ENCODE data around the gene CSF2RB. TPM values are rescaled to one million over a fixed set of nuclear protein-coding genes. Genes with fewer than 3 reads are reported as not detected.

The CSF2RB gene
- total RNA-seq, 1 donor from 2014 or later: not detected

Other genes with a start within 250 kb of the CSF2RB start
- gene CACNG2, start 209.9 kb upstream of the CSF2RB start, total RNA-seq: not detected in 2 replicates
- 13.4 and 14.6 TPM in 2 replicates for gene IFT27, start 137.5 kb upstream of the CSF2RB start, total RNA-seq
- 3.3 and 30.7 TPM in 2 replicates for gene PVALB, start 96.6 kb upstream of the CSF2RB start, total RNA-seq
- gene NCF4, start 52.6 kb upstream of the CSF2RB start, total RNA-seq: not detected in 2 replicates
- gene TST, start 105.8 kb downstream of the CSF2RB start, total RNA-seq: 31.9 and 32.2 TPM in 2 replicates
- 71.5 and 109 TPM in 2 replicates for gene MPST, start 106.1 kb downstream of the CSF2RB start, total RNA-seq
- 10.7 and 11.0 TPM in 2 replicates for gene KCTD17, start 138.1 kb downstream of the CSF2RB start, total RNA-seq
- gene TMPRSS6, start 196.1 kb downstream of the CSF2RB start, total RNA-seq: not detected in 2 replicates
- gene IL2RB, start 236.3 kb downstream of the CSF2RB start, total RNA-seq: not detected in 2 replicates

Data from myocyte (in vitro differentiated cells).